Trophoblast cell (in vitro differentiated cells and primary cell): ENCODE measurements around the gene FAM3D.

Experiments
- DNase-seq, 2 donors: peaks; one replicate each; pipeline ENCODE4 v3.0.0-alpha.2; 2016
- H2AFZ ChIP-seq: 2 replicates; pipeline ENCODE4 v1.6.1; 2013; ENCODE audit warnings: low read length, moderate library complexity, mild to moderate bottlenecking; ENCODE audit not compliant: insufficient read depth, poor library complexity
- H2AK5ac ChIP-seq: 2 replicates; pipeline ENCODE4 v1.6.1; 2013; ENCODE audit warnings: mild to moderate bottlenecking, low read length
- H2BK120ac ChIP-seq: 2 replicates; pipeline ENCODE4 v1.6.1; 2013; ENCODE audit warnings: low read length, mild to moderate bottlenecking, moderate library complexity; ENCODE audit not compliant: insufficient read depth, poor library complexity
- H2BK12ac ChIP-seq: 2 replicates; pipeline ENCODE4 v1.6.1; 2013; ENCODE audit warnings: mild to moderate bottlenecking, low read length, moderate library complexity
- H2BK5ac ChIP-seq: 2 replicates; pipeline ENCODE4 v1.6.1; 2013; ENCODE audit warnings: low read length, low read depth, moderate library complexity, mild to moderate bottlenecking; ENCODE audit not compliant: poor library complexity
- H3K14ac ChIP-seq: 2 replicates; pipeline ENCODE4 v1.6.1; 2013; ENCODE audit warnings: mild to moderate bottlenecking, low read length
- H3K18ac ChIP-seq: 2 replicates; pipeline ENCODE4 v1.6.1; 2013; ENCODE audit warnings: mild to moderate bottlenecking, low read length
- H3K23ac ChIP-seq: 2 replicates; pipeline ENCODE4 v1.6.1; 2013; ENCODE audit warnings: low read length
- H3K27ac ChIP-seq: 2 replicates; pipeline ENCODE4 v1.5.1; 2013; ENCODE audit warnings: low read depth, mild to moderate bottlenecking, inconsistent platforms, low read length, moderate library complexity
- H3K27me3 ChIP-seq: 2 replicates; pipeline ENCODE4 v1.6.1; 2013; ENCODE audit warnings: inconsistent platforms, mild to moderate bottlenecking, low read length, moderate library complexity; ENCODE audit not compliant: insufficient read depth
- H3K36me3 ChIP-seq, 2 experiments: 1 replicate in 1 of 2; 2 replicates in 1 of 2; pipeline ENCODE4 v1.6.1; 2013; ENCODE audit warnings: low read length in 2 of 2, mild to moderate bottlenecking in 2 of 2, moderate library complexity in 1 of 2; ENCODE audit not compliant: insufficient read depth in 2 of 2, control insufficient read depth in 1 of 2
- H3K4ac ChIP-seq: 2 replicates; pipeline ENCODE4 v1.6.1; 2013; ENCODE audit warnings: low read depth, mild to moderate bottlenecking, low read length, moderate library complexity
- H3K4me1 ChIP-seq, 2 experiments: 1 replicate in 1 of 2; 2 replicates in 1 of 2; pipeline ENCODE4 v1.6.1; 2013; ENCODE audit warnings: low read length in 2 of 2, mild to moderate bottlenecking in 2 of 2, moderate library complexity in 1 of 2; ENCODE audit not compliant: insufficient read depth in 2 of 2, control insufficient read depth in 1 of 2
- H3K4me2 ChIP-seq: 2 replicates; pipeline ENCODE4 v1.6.1; 2013; ENCODE audit warnings: inconsistent platforms, mild to moderate bottlenecking, low read length, moderate library complexity
- H3K4me3 ChIP-seq: 2 replicates; pipeline ENCODE4 v1.5.1; 2013; ENCODE audit warnings: mild to moderate bottlenecking, low read depth, low read length, inconsistent platforms
- H3K79me1 ChIP-seq: one replicate; pipeline ENCODE4 v1.6.1; 2013; ENCODE audit warnings: low read length
- H3K79me2 ChIP-seq: 2 replicates; pipeline ENCODE4 v1.6.1; 2013; ENCODE audit warnings: low read length, mild to moderate bottlenecking; ENCODE audit not compliant: control insufficient read depth, insufficient read depth, poor library complexity
- H3K9ac ChIP-seq: 2 replicates; pipeline ENCODE4 v1.6.1; 2013; ENCODE audit warnings: mild to moderate bottlenecking, low read length
- H3K9me3 ChIP-seq: 2 replicates; pipeline ENCODE4 v1.6.1; 2013; ENCODE audit warnings: low read depth, mild to moderate bottlenecking, control low read depth, inconsistent platforms, low read length; ENCODE audit not compliant: insufficient read depth
- H4K12ac ChIP-seq: 2 replicates; pipeline ENCODE4 v1.6.1; 2013; ENCODE audit warnings: low read depth, mild to moderate bottlenecking, low read length, moderate library complexity
- H4K8ac ChIP-seq: 2 replicates; pipeline ENCODE4 v1.6.1; 2013; ENCODE audit warnings: low read depth, mild to moderate bottlenecking, low read length, moderate library complexity
- H4K91ac ChIP-seq: one replicate; pipeline ENCODE4 v1.6.1; 2013; ENCODE audit warnings: low read depth, mild to moderate bottlenecking, low read length, moderate library complexity
- WGBS: extraction: QIAGEN DNeasy Blood & Tissue Kit; methylation state at CpG from one replicate; pipeline ENCODE4 v1.1.7; 2013; ENCODE audit warnings: missing lambda C conversion rate; ENCODE audit not compliant: insufficient read length, insufficient coverage; ENCODE audit errors: extremely low coverage; 5-methylcytosine and 5-hydroxymethylcytosine counted together

Gene FAM3D

GRCh38 chr3:58667229-58667628 lies 655 bp upstream of the FAM3D start:
- Histone ChIP-seq H4K8ac (no peak overlapping the region), H3K4ac (no peak overlapping the region), H2BK120ac (no peak overlapping the region), H3K79me1 (no peaks in the 10 kb centered on the region), H3K18ac (no peak overlapping the region), H3K27ac (no peak overlapping the region), H3K9ac (no peak overlapping the region), H3K4me1 (peaks cover 0 to 2% of the 10 kb centered on the region in 2 experiments), H2AK5ac (no peak overlapping the region), H3K14ac (no peak overlapping the region), H3K79me2 (no peaks in the 10 kb centered on the region), H3K4me2 (no peak overlapping the region), H4K91ac (no peak overlapping the region), H3K36me3 (no peaks in the 10 kb centered on the region), H3K23ac (no peak overlapping the region), H3K9me3 (peaks cover 3% of the 10 kb centered on the region), H3K27me3 (no peaks in the 10 kb centered on the region), H4K12ac (no peak overlapping the region), H3K4me3 (no peak overlapping the region), H2AFZ (no peak overlapping the region), H2BK5ac (no peak overlapping the region), H2BK12ac (no peak overlapping the region)
- no peak for DNase-seq
- 100% methylated on average over 1 of the region's 1 CpG for WGBS

DNA sequence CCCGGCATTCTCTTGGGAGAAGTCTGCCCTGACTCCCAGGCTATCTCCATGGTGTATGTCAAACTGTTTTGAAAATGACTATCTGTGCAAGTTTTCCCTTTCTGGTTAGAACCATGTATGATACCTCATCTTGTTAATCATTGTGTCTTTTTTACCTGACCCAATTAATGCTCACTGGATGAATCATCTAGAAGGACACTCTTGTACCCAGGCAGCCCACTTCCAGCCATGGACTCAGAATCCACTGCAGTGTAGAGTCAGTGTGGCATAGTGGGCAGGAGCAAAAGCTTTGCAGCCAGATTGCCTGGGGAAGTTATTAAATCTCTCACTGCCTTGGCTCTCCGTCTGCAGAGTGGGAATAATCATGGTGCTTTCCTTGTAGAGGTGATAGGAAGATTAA lies 1.2 kb downstream of the FAM3D start:
- H3K4me1 ChIP-seq: peaks cover 0 to 2% of the 10 kb centered on the region in 2 experiments
- H3K14ac ChIP-seq: no peak overlapping the region
- H3K18ac ChIP-seq: no peak overlapping the region
- H2AK5ac ChIP-seq: no peak overlapping the region
- H4K12ac ChIP-seq: no peak overlapping the region
- DNase-seq: no peak
- H3K27ac ChIP-seq: no peak overlapping the region
- peaks cover 5% of the 10 kb centered on the region for H3K9me3 ChIP-seq
- no peak overlapping the region for H3K4me2 ChIP-seq
- H3K27me3 ChIP-seq: no peaks in the 10 kb centered on the region
- H2BK120ac ChIP-seq: no peak overlapping the region
- no peaks in the 10 kb centered on the region for H3K79me1 ChIP-seq
- no peak overlapping the region for H2BK12ac ChIP-seq
- H3K4me3 ChIP-seq: no peak overlapping the region
- H2AFZ ChIP-seq: no peak overlapping the region
- no peak overlapping the region for H4K8ac ChIP-seq
- no peak overlapping the region for H3K9ac ChIP-seq
- WGBS: no CpG with 5 or more reads among the region's 2 CpGs
- H2BK5ac ChIP-seq: no peak overlapping the region
- H3K36me3 ChIP-seq: no peaks in the 10 kb centered on the region
- H3K4ac ChIP-seq: no peak overlapping the region
- H4K91ac ChIP-seq: no peak overlapping the region
- H3K23ac ChIP-seq: no peak overlapping the region
- H3K79me2 ChIP-seq: no peaks in the 10 kb centered on the region

DNA sequence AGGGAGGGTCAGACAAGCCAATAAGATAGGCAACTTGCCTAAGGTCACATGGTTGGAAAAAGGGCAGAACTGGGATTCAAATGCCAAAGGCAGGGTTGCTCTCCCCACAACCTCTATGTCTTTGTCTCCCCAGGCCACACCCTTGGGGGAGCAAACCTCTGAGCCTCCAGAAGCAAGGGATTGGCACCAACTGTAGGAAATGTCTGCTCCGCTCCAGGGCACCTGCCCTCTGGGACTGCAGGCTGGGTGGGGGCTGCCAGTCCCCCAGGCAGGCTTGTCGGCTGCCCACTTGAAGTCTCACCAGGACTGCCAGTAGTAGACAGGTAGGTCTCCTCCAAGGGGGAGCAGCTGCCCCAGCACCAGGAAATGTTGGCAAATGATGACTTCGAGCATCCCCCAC lies 2.0 kb downstream of the FAM3D start:
- no peaks in the 10 kb centered on the region for H3K79me2 ChIP-seq
- no peak overlapping the region for H2AFZ ChIP-seq
- no peak overlapping the region for H3K23ac ChIP-seq
- H4K12ac ChIP-seq: no peak overlapping the region
- peaks cover 0 to 2% of the 10 kb centered on the region in 2 experiments for H3K4me1 ChIP-seq
- no peak overlapping the region for H3K4me3 ChIP-seq
- H4K91ac ChIP-seq: no peak overlapping the region
- H3K18ac ChIP-seq: no peak overlapping the region
- no peak overlapping the region for H3K4ac ChIP-seq
- no peak overlapping the region for H2AK5ac ChIP-seq
- no peak overlapping the region for H3K4me2 ChIP-seq
- no peak overlapping the region for H2BK120ac ChIP-seq
- H3K9ac ChIP-seq: no peak overlapping the region
- no peak overlapping the region for H2BK12ac ChIP-seq
- H3K79me1 ChIP-seq: no peaks in the 10 kb centered on the region
- H3K36me3 ChIP-seq: no peaks in the 10 kb centered on the region
- no peak overlapping the region for H2BK5ac ChIP-seq
- no peaks in the 10 kb centered on the region for H3K27me3 ChIP-seq
- H3K27ac ChIP-seq: no peak overlapping the region
- H4K8ac ChIP-seq: no peak overlapping the region
- H3K9me3 ChIP-seq: peaks cover 2% of the 10 kb centered on the region
- no peak overlapping the region for H3K14ac ChIP-seq
- WGBS: no CpG with 5 or more reads among the region's 3 CpGs
- no peak for DNase-seq

DNA sequence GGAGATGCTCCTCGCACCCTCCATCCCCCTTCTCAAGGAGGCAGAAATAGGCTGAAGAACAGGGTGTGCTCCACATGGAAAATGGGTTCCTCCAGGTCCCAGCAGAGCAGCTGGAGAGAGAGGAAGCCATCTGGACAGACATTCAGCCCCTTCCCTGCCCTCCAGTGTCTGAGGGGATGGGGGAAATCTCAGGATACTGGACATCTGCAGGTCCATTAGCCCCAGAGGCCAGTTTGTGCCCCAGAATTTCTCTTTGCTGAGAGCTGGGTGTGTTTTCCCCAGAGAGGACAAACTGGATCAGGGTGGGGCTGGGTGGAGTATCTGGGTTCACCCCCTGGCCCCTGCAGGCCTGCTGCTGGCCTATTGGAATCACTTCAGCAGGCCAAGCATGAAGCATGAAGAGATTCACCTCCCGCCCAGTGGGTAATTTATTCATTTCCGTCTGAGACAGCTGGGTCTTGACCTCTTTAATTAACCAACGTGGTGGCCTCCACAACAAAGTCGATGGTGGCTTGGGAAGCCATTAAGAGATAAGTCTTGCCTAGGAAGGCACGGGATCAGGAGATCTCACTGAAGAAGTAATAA lies 4.6 kb downstream of the FAM3D start:
- no peak overlapping the region for H3K23ac ChIP-seq

More for the DNA sequence above, 4.6 kb downstream of the FAM3D start:
- Histone ChIP-seq H2AK5ac (no peak overlapping the region), H4K8ac (no peak overlapping the region), H3K36me3 (no peaks in the 10 kb centered on the region), H3K18ac (no peak overlapping the region), H2AFZ (no peak overlapping the region), H3K4me3 (no peak overlapping the region), H3K4ac (no peak overlapping the region), H2BK12ac (no peak overlapping the region), H2BK5ac (no peak overlapping the region), H3K79me1 (no peaks in the 10 kb centered on the region), H3K79me2 (no peaks in the 10 kb centered on the region), H3K4me1 (peaks cover 0 to 3% of the 10 kb centered on the region in 2 experiments), H2BK120ac (no peak overlapping the region), H3K9ac (no peak overlapping the region), H3K9me3 (peaks cover 2% of the 10 kb centered on the region), H3K27ac (no peak overlapping the region), H3K4me2 (no peak overlapping the region), H3K14ac (no peak overlapping the region), H4K91ac (no peak overlapping the region), H3K27me3 (no peaks in the 10 kb centered on the region), H4K12ac (no peak overlapping the region)
- DNase-seq: no peak
- WGBS: no CpG with 5 or more reads among the region's 6 CpGs
